Camera-type eye (tissue), 1 donor: ENCODE data around the gene CCDC88B. TPM values are rescaled to one million over a fixed set of nuclear protein-coding genes. Genes with fewer than 3 reads are reported as not detected.

Experiments
- total RNA-seq: library from RNA; depleted of rRNA; stranded (reverse); fragments of >200 nt; gene quantifications from one replicate; pipeline ENCODE4 v1.2.3, GENCODE V29; 2014

The CCDC88B gene, protein sequence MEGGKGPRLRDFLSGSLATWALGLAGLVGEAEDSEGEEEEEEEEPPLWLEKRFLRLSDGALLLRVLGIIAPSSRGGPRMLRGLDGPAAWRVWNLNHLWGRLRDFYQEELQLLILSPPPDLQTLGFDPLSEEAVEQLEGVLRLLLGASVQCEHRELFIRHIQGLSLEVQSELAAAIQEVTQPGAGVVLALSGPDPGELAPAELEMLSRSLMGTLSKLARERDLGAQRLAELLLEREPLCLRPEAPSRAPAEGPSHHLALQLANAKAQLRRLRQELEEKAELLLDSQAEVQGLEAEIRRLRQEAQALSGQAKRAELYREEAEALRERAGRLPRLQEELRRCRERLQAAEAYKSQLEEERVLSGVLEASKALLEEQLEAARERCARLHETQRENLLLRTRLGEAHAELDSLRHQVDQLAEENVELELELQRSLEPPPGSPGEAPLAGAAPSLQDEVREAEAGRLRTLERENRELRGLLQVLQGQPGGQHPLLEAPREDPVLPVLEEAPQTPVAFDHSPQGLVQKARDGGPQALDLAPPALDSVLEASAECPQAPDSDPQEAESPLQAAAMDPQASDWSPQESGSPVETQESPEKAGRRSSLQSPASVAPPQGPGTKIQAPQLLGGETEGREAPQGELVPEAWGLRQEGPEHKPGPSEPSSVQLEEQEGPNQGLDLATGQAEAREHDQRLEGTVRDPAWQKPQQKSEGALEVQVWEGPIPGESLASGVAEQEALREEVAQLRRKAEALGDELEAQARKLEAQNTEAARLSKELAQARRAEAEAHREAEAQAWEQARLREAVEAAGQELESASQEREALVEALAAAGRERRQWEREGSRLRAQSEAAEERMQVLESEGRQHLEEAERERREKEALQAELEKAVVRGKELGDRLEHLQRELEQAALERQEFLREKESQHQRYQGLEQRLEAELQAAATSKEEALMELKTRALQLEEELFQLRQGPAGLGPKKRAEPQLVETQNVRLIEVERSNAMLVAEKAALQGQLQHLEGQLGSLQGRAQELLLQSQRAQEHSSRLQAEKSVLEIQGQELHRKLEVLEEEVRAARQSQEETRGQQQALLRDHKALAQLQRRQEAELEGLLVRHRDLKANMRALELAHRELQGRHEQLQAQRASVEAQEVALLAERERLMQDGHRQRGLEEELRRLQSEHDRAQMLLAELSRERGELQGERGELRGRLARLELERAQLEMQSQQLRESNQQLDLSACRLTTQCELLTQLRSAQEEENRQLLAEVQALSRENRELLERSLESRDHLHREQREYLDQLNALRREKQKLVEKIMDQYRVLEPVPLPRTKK (N-terminal part only)
- 13.1 TPM for total RNA-seq

DNA sequence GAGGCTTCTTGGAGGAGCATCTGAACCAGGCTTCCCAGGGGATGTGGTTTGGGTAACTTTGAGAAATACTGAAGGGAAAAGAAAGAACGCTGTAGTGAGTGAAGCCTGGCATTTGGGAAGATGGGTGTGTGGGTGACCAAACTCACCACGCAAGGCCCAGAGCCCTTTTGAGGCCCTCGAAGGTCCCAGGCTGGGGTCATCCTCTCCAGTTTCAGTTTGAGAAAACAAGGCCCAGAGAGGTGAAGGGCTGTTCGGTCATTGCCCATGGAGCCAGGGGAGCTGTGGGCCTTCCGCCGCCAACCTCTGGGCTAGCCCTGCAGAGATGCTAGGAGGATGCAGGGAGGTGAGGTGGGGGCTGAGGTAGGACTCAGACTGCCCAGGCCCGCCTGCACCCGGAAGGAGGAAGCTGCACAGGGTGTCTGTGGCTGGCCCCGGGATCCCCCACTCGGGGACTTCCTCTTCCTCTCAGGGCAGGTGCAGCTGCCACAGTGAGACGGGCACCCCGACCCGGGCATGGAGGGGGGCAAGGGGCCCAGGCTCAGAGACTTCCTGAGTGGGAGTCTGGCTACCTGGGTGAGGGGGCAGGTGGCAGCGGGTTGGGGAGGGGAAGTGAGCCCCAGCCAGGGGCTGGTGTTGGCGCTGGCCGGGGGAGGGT lies at the start of gene CCDC88B:
CCDC88B (plus strand) TSS at position 451 of the 655 bp plus-strand sequence; CDS start at position 514, 63 bp downstream.

GRCh38 chr11:64291262-64291751 lies 48.7 kb upstream of the CCDC88B start, which contains the start of gene KCNK4:
TSS of gene KCNK4 (plus strand) at chr11:64291302. CDS start at chr11:64293019, 1,717 bp downstream.

GRCh38 chr11:64299847-64300648 lies 40.0 kb upstream of the CCDC88B start, which contains the start of gene CATSPERZ:
TSS of gene CATSPERZ (plus strand) at chr11:64300358. CDS start at chr11:64300411, 53 bp downstream.

DNA sequence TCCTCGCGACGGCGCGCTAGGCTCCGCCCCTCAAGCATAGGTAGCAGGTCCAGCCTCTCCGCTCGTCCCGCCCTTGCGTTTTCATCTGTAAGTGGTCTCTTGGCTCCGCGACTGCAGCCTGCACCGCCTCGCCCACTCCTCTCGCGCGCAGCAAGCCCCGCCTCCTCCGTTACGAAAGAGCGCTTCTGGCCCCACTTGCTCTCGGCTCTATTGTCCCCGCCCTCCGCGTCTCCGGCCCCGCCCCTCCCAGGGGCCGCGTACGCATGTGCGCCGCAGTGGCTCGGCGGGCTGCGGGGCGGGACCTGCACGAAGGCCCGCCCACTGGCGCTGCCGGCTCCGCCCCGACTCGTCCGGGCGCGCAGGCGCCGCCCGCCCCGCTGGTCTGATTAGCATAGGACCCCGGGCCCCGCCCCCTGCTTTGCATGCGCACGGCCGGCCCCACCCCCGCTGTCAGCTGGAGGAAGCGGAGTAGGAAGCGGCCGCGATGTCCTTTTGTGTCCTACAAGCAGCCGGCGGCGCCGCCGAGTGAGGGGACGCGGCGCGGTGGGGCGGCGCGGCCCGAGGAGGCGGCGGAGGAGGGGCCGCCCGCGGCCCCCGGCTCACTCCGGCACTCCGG lies 34.8 kb upstream of the CCDC88B start, which contains the start of gene ESRRA:
ESRRA (plus strand) TSS at position 450 of the 616 bp plus-strand sequence. CDS start 1,656 bp downstream, outside the sequence.

DNA sequence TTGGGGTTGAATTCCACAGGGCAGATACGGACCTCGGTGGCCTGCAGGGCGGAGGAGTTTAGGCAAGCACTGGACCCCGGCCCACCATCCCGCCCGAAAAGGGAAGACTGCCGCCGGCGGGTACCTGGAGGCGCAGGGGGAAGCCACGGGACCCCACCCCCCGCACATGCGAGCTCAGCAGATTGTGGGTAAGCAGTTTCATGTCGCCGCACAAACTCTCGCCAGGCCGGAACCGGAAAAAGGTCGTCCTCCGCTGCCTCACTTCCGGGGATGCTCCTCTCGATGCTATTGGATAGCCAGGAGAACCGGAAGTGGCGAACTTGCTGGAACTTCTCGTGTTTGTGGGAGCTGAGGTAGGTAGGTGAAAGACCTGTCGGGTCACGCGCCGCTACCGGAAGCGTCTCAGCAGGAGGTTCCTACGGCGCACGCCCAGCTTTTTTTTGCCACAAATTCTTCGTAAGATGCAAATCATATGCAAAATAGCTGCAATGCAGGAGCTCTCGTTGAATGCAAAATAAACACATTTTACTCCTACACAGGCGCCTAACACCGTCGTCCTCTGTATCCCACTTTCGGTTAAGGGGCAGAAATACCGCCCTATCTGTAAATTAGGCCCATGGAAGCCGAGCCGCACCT lies 22.6 kb upstream of the CCDC88B start, which contains the start of gene TRMT112:
TRMT112 (minus strand) TSS at position 235 of the 636 bp plus-strand sequence; CDS start at position 202, 33 bp downstream.

DNA sequence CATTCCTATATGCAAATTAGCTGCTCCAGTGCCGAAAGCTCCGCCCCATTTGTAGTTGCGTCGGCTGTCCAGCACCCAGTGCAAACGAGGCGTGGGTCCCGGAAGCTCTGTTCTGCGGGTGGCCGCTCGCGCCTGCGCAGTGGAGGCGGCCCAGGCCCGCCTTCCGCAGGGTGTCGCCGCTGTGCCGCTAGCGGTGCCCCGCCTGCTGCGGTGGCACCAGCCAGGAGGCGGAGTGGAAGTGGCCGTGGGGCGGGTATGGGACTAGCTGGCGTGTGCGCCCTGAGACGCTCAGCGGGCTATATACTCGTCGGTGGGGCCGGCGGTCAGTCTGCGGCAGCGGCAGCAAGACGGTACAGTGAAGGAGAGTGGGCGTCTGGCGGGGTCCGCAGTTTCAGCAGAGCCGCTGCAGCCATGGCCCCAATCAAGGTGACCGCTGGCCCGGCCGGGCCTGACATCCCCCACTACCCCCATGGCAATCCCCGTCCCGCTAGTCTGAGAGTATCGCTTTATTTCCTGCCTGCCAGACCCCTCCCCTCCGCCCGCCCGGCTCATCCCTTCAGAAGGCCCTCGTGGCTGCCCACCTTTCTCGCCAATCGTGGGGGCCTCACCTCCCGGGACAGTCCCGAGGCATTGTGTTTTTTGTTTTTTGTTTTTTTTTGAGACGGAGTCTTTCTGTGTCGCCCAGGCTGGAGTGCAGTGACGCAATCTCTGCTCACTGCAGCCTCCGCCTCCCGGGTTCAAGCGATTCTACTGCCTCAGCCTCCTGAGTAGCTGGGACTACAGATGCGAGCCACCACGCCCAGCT lies 21.8 kb upstream of the CCDC88B start, which contains the start of gene PRDX5:
PRDX5 (plus strand) TSS at position 161 of the 805 bp plus-strand sequence; CDS start at position 256, 95 bp downstream.

DNA sequence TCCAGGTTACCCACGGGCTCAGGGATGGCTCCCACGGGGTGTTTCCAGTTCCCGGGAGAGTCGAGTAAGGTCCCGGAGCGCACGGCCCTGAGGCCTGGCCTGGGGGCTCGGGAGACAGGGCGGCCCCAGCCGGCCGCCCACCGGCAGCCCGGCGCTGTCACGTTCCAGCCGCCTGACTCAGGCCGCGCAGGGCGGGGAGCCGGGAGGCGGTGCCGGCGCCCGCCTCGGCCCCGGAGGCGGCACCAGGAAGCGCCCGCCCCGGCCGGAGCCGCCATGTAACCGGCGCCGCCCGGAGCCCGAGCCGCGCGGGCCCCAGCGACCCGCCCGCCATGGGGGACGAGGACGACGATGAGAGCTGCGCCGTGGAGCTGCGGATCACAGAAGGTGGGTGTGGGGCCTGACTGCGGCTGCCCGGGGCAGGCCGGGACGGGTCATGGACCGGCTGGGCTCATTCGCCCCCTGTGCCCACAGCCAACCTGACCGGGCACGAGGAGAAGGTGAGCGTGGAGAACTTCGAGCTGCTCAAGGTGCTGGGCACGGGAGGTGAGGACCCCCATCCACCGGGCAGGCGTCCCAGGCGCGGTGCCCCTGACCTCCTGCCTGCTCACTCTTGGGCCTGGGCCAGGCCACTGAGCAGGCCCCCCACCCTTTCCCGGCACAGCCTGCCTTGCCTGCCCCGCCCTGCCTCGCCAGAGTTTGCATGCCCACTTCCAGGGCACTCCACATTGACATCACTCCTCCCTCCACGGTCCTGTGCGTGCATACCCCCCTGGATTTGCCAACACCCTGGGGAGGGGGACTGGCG lies 19.1 kb downstream of the CCDC88B start, which contains the start of gene RPS6KA4:
RPS6KA4 (plus strand) TSS at position 256 of the 805 bp plus-strand sequence; CDS start at position 330, 74 bp downstream.

Other genes starting within 250 kb of the CCDC88B start
- gene MACROD1, start 174.1 kb upstream of the CCDC88B start, total RNA-seq, result 22.4 TPM
- 135 TPM for gene STIP1, start 154.0 kb upstream of the CCDC88B start, total RNA-seq
- gene FERMT3, start 133.5 kb upstream of the CCDC88B start, total RNA-seq, result 8.3 TPM
- 27.4 TPM for gene TRPT1, start 114.0 kb upstream of the CCDC88B start, total RNA-seq
- gene NUDT22, start 113.9 kb upstream of the CCDC88B start, total RNA-seq, result 22.4 TPM
- gene DNAJC4, start 109.7 kb upstream of the CCDC88B start, total RNA-seq, result 22.2 TPM
- 61.7 TPM for gene VEGFB, start 105.6 kb upstream of the CCDC88B start, total RNA-seq
- 30.8 TPM for gene FKBP2, start 99.1 kb upstream of the CCDC88B start, total RNA-seq
- gene PPP1R14B, start 93.3 kb upstream of the CCDC88B start, total RNA-seq, result 50.6 TPM
- gene PLCB3, start 88.7 kb upstream of the CCDC88B start, total RNA-seq, result 18.0 TPM
- 61.6 TPM for gene BAD, start 55.5 kb upstream of the CCDC88B start, total RNA-seq
- 21.1 TPM for gene GPR137, start 54.4 kb upstream of the CCDC88B start, total RNA-seq
- 1.8 TPM for gene KCNK4, start 48.9 kb upstream of the CCDC88B start, total RNA-seq
- 3.1 TPM for gene CATSPERZ, start 39.8 kb upstream of the CCDC88B start, total RNA-seq
- 17.5 TPM for gene ESRRA, start 34.7 kb upstream of the CCDC88B start, total RNA-seq
- 194 TPM for gene TRMT112, start 22.6 kb upstream of the CCDC88B start, total RNA-seq
- gene PRDX5, start 22.1 kb upstream of the CCDC88B start, total RNA-seq, result 121 TPM
- gene RPS6KA4, start 19.0 kb downstream of the CCDC88B start, total RNA-seq, result 19.6 TPM
- 0.16 TPM for gene SLC22A11, start 215.7 kb downstream of the CCDC88B start, total RNA-seq